ENCODE data around the gene SMAD3.

- TF ChIP-seq CTCF (IDR thresholded peaks at IDR 0.05) (no peak), POLR2A (IDR thresholded peaks at IDR 0.05) (no peak)
Measured at GRCh38 chr15:67033571-67034044, 31.8 kb upstream of the SMAD3 start.

Measured in body of pancreas (tissue), 4 donors.